SK-N-SH (cell line): Measurements from ENCODE around the gene DNAH3. TPM values are rescaled to one million over a fixed set of nuclear protein-coding genes. Genes with fewer than 3 reads are reported as not detected.
"Not testable (repeated sequence)": the region's sequence is repeated elsewhere in the genome, so short reads cannot be mapped to it uniquely, and the experiment has no call there.

Experiments
- CTCF ChIA-PET: fragments of 300-600, 350-600 bp; formaldehyde crosslinking; extraction: SDS; loops from one replicate; lab custom pipeline; 2021; lab: Yijun Ruan, JAX
- POLR2A ChIA-PET: fragments of 350-600 bp; sonication (Branson Sonifier 250); formaldehyde crosslinking; extraction: SDS; loops from one replicate; lab custom pipeline; 2020; ENCODE audit warnings: antibody characterized with exemption, inconsistent platforms; lab: Yijun Ruan, JAX
- DNase-seq: peaks from one replicate; pipeline ENCODE4 v3.0.0; 2012
- H2AFZ ChIP-seq: fragments of 200-600 bp; sonication (generic); 2 replicates; pipeline ENCODE4 v1.8.1; 2016; ENCODE audit warnings: antibody characterized with exemption, mild to moderate bottlenecking, low read depth
- H3F3A ChIP-seq: fragments of 200-600 bp; sonication (generic); replicated peaks from 2 replicates; pipeline ENCODE3; 2016; ENCODE audit warnings: antibody characterized with exemption, mild to moderate bottlenecking; ENCODE audit not compliant: insufficient read depth
- H3K27ac ChIP-seq, 2 experiments: fragments of 200-500 bp in 1 of 2; fragments of 200-600 bp in 1 of 2; sonication (Bioruptor generic) in 1 of 2; sonication (generic), shearing (Covaris generic) in 1 of 2; 2 replicates each; pipeline versions ENCODE4 v1.5.1 to v1.6.1; 2014 to 2016; ENCODE audit warnings: low read depth in 2 of 2, inconsistent platforms in 1 of 2, low read length in 1 of 2, mild to moderate bottlenecking in 1 of 2, mixed read lengths in 1 of 2
- H3K27me3 ChIP-seq: fragments of 200-600 bp; sonication (generic), shearing (Covaris generic); 2 replicates; pipeline ENCODE4 v1.6.1; 2016; ENCODE audit warnings: mixed run types; ENCODE audit not compliant: insufficient read depth
- H3K36me3 ChIP-seq, 2 experiments: fragments of 200-500 bp in 1 of 2; fragments of 200-600 bp in 1 of 2; sonication (Bioruptor generic) in 1 of 2; sonication (generic) in 1 of 2; replicated peaks in 1 of 2; 2 replicates each; pipeline versions ENCODE3 to v1.5.1; 2014 to 2016; ENCODE audit warnings: low read length in 1 of 2, mild to moderate bottlenecking in 1 of 2; ENCODE audit not compliant: insufficient read depth in 2 of 2, control insufficient read depth in 1 of 2
- H3K4me1 ChIP-seq, 2 experiments: fragments of 200-500 bp in 1 of 2; fragments of 200-600 bp in 1 of 2; sonication (Bioruptor generic) in 1 of 2; sonication (generic), shearing (Covaris generic) in 1 of 2; 2 replicates each; pipeline versions ENCODE4 v1.5.1 to v1.6.1; 2014 to 2016; ENCODE audit warnings: low read depth in 1 of 2, low read length in 1 of 2, mixed run types in 1 of 2; ENCODE audit not compliant: insufficient read depth in 2 of 2, control insufficient read depth in 1 of 2
- H3K4me2 ChIP-seq: fragments of 200-600 bp; sonication (generic), shearing (Covaris generic); 2 replicates; pipeline ENCODE4 v1.6.1; 2017; ENCODE audit warnings: mixed run types
- H3K4me3 ChIP-seq, 2 experiments: fragments of 200-500 bp in 1 of 2; fragments of 200-600 bp in 1 of 2; sonication (Bioruptor generic) in 1 of 2; sonication (generic), shearing (Covaris generic) in 1 of 2; 2 replicates each; pipeline versions ENCODE4 v1.5.1 to v1.8.1; 2014 to 2016; ENCODE audit warnings: low read depth in 2 of 2, inconsistent platforms in 1 of 2, low read length in 1 of 2, mild to moderate bottlenecking in 1 of 2, mixed read lengths in 1 of 2, moderate library complexity in 1 of 2
- H3K79me2 ChIP-seq: fragments of 200-600 bp; sonication (generic); 2 replicates; pipeline ENCODE4 v1.8.1; 2017; ENCODE audit warnings: mild to moderate bottlenecking; ENCODE audit not compliant: insufficient read depth
- H3K9ac ChIP-seq: fragments of 200-600 bp; sonication (generic); 2 replicates; pipeline ENCODE4 v1.6.1; 2017; ENCODE audit warnings: mixed run types
- H3K9me2 ChIP-seq: fragments of 200-600 bp; sonication (generic); 2 replicates; pipeline ENCODE4 v1.6.1; 2017; ENCODE audit warnings: mixed run types
- H3K9me3 ChIP-seq: fragments of 200-600 bp; sonication (generic); 2 replicates; pipeline ENCODE4 v1.6.1; 2017; ENCODE audit warnings: mixed run types, mild to moderate bottlenecking, moderate library complexity
- H4K20me1 ChIP-seq: fragments of 200-600 bp; sonication (generic); 2 replicates; pipeline ENCODE4 v1.6.1; 2017; ENCODE audit warnings: mild to moderate bottlenecking, mixed run types; ENCODE audit not compliant: insufficient read depth
- EZH2phosphoT487 ChIP-seq: fragments of 200-600 bp; sonication (generic); IDR thresholded peaks from 2 replicates; pipeline ENCODE4 v1.6.1; 2017; ENCODE audit warnings: low read depth, mixed run types, mild to moderate bottlenecking, antibody characterized with exemption, moderate library complexity, borderline replicate concordance
- FOSL2 ChIP-seq: IDR thresholded peaks from 2 replicates; pipeline ENCODE4 v1.4.0; 2012; ENCODE audit warnings: low read depth, mild to moderate bottlenecking, moderate library complexity, borderline replicate concordance
- GATA2 ChIP-seq: sonication (generic); formaldehyde crosslinking; IDR thresholded peaks from 2 replicates; pipeline ENCODE4 v1.5.0; 2020; ENCODE audit warnings: mild to moderate bottlenecking, missing genetic modification reagents
- IRF3 ChIP-seq: fragments of 150-350 bp; IDR thresholded peaks from 2 replicates; pipeline ENCODE4 v1.6.1; 2016; ENCODE audit warnings: mild to moderate bottlenecking, low read depth, low read length
- NFIC ChIP-seq: IDR thresholded peaks from 2 replicates; pipeline ENCODE4 v1.4.0; 2012; ENCODE audit warnings: borderline replicate concordance
- NRF1 ChIP-seq: IDR thresholded peaks from 2 replicates; pipeline ENCODE4 v1.6.1; 2012; ENCODE audit warnings: low read depth, mild to moderate bottlenecking, low read length
- PBX3 ChIP-seq: IDR thresholded peaks from 2 replicates; pipeline ENCODE4; 2012
- RAD21 ChIP-seq: IDR thresholded peaks from 2 replicates; pipeline ENCODE4 v1.6.1; 2012; ENCODE audit warnings: mild to moderate bottlenecking, low read length
- RCOR1 ChIP-seq: fragments of 150-350 bp; IDR thresholded peaks from 2 replicates; pipeline ENCODE4 v1.6.1; 2017; ENCODE audit warnings: antibody characterized with exemption, low read length
- REST ChIP-seq: IDR thresholded peaks from 2 replicates; pipeline ENCODE4 v1.6.1; 2012; ENCODE audit warnings: mild to moderate bottlenecking, low read depth, low read length, moderate library complexity
- RXRA ChIP-seq: IDR thresholded peaks from 2 replicates; pipeline ENCODE4 v1.4.0; 2012; ENCODE audit warnings: low read depth, mild to moderate bottlenecking, borderline replicate concordance
- TAF1 ChIP-seq: IDR thresholded peaks from 2 replicates; pipeline ENCODE4 v1.6.1; 2012; ENCODE audit warnings: low read depth, mild to moderate bottlenecking, low read length, moderate library complexity, borderline replicate concordance
- USF2 ChIP-seq: fragments of 150-350 bp; IDR thresholded peaks from 2 replicates; pipeline ENCODE4 v1.6.1; 2017; ENCODE audit warnings: antibody characterized with exemption, low read length, low read depth, borderline replicate concordance
- WGBS: methylation state at CpG from one replicate; pipeline ENCODE4 v1.1.6; 2017; ENCODE audit warnings: low lambda C conversion rate; 5-methylcytosine and 5-hydroxymethylcytosine counted together
- polyA plus RNA-seq, 3 experiments: library from polyadenylated mRNA; depleted of rRNA; stranded (reverse); fragments of >200 nt; gene quantifications; 2 replicates each; pipeline ENCODE4 v1.2.3, GENCODE V29; 2012

The DNAH3 gene
- polyA plus RNA-seq, 1 of the 3 experiments (the other 2 are of a cell fraction), result not detected

- Histone ChIP-seq H3K79me2 (no peaks in the 10 kb centered on the region), H3K9me3 (no peaks in the 10 kb centered on the region), H4K20me1 (no peaks in the 10 kb centered on the region), H3K36me3 (no peaks in the 10 kb centered on the region), H3K4me2 (no peak overlapping the region), H3K9me2 (no peaks in the 10 kb centered on the region), H2AFZ (no peak overlapping the region), H3K4me3 (no peak overlapping the region), H3K4me1 (no peaks in the 10 kb centered on the region), H3K27ac (no peak overlapping the region), H3K27me3 (no peaks in the 10 kb centered on the region; the same call in 1 of the 2 replicates), H3F3A (no peaks in the 10 kb centered on the region), H3K9ac (no peak overlapping the region)
- no peak for DNase-seq
- WGBS, result 0% methylated on average over 1 of the region's 1 CpG
- CTCF ChIA-PET, result no interaction called here
- POLR2A ChIA-PET, result no interaction called here
- no peak for TF ChIP-seq IRF3
- TF ChIP-seq NFIC, result no peak
- no peak for TF ChIP-seq RXRA
- no peak for TF ChIP-seq RCOR1
- no peak for TF ChIP-seq NRF1
- no peak for TF ChIP-seq TAF1
- no peak for TF ChIP-seq REST
- TF ChIP-seq RAD21, result no peak
- no peak for TF ChIP-seq USF2
- no peak for TF ChIP-seq FOSL2
- TF ChIP-seq PBX3, result no peak
- no peak for TF ChIP-seq GATA2
- no peak for TF ChIP-seq EZH2phosphoT487
Measured at GRCh38 chr16:21064203-21064602, 86.4 kb downstream of the DNAH3 start.

DNA sequence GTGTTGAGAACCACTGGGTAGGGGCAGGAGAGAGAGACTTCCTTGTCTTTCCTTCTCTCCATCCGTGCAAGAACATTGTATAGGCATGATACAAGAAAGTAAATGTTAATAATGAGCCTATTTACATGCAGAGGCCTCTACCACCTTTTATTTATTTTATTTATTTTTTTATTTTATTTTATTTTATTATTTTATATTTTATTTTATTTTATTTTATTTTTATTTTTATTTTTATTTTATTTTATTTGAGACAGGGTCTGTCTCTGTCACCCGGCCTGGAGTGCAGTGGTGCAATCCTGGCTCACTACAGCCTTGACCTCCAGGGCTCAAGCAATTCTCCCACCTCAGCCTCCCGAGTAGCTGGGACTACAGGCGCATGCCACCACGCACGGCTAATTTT lies 87.3 kb downstream of the DNAH3 start:
- H3K4me3 ChIP-seq, H3K4me1 ChIP-seq, H2AFZ ChIP-seq, POLR2A ChIA-PET, H3K4me2 ChIP-seq, H3K27me3 ChIP-seq, H3K27ac ChIP-seq, H3K9ac ChIP-seq, H3K9me3 ChIP-seq, DNase-seq, CTCF ChIA-PET, H3K79me2 ChIP-seq, H4K20me1 ChIP-seq, H3K9me2 ChIP-seq, H3F3A ChIP-seq, H3K36me3 ChIP-seq: not testable (repeated sequence)
- 64% methylated on average over 6 of the region's 6 CpGs for WGBS
